Heart left ventricle (tissue), 16 donors: Measurements from ENCODE around the gene KPNA4. TPM values are rescaled to one million over a fixed set of nuclear protein-coding genes. Genes with fewer than 3 reads are reported as not detected.

Experiments used
- ATAC-seq, 4 donors: fragments of 200-7000 bp; cut with Tn5 transposase; one replicate each; pipeline ENCODE4 v1.9.1; 2020 to 2022; ENCODE audit warnings: moderate library complexity in 4 of 4, mild to moderate bottlenecking in 3 of 4, moderate number of reproducible peaks in 1 of 4
- DNase-seq, 5 donors: peaks; one replicate each; pipeline ENCODE4 v3.0.0-alpha.2; 2020
- H3K27ac ChIP-seq, 12 donors: fragments of 200-600 bp; sonication (generic) in 4 of 12; one replicate each; pipeline versions ENCODE4 v1.5.0 to v1.8.0; 2016 to 2022; ENCODE audit warnings: mild to moderate bottlenecking in 2 of 12
- H3K27me3 ChIP-seq, 9 donors: fragments of 200-600 bp; sonication (generic) in 2 of 9; one replicate each; pipeline versions ENCODE4 v1.5.1 to v1.8.0; 2016 to 2022; ENCODE audit warnings: mild to moderate bottlenecking in 3 of 9
- H3K36me3 ChIP-seq, 9 donors: fragments of 200-600 bp; sonication (generic) in 2 of 9; one replicate each; pipeline versions ENCODE4 v1.5.0 to v1.8.0; 2018 to 2022; ENCODE audit warnings: mild to moderate bottlenecking in 2 of 9
- H3K4me1 ChIP-seq, 12 donors: fragments of 200-600 bp; sonication (generic) in 4 of 12; one replicate each; pipeline versions ENCODE4 v1.5.0 to v1.8.0; 2016 to 2022; ENCODE audit warnings: mild to moderate bottlenecking in 3 of 12
- H3K4me3 ChIP-seq, 12 donors: fragments of 200-600 bp; sonication (generic) in 4 of 12; one replicate each; pipeline versions ENCODE4 v1.5.0 to v1.8.0; 2017 to 2022; ENCODE audit warnings: mild to moderate bottlenecking in 9 of 12, moderate library complexity in 4 of 12
- H3K9me3 ChIP-seq, 12 donors: fragments of 200-600 bp; sonication (generic) in 4 of 12; one replicate each; pipeline versions ENCODE4 v1.5.0 to v1.8.0; 2016 to 2022; ENCODE audit warnings: mild to moderate bottlenecking in 1 of 12
- POLR2A ChIP-seq, 2 donors: fragments of 450-650 bp; IDR thresholded peaks; one replicate each; pipeline ENCODE4 v1.6.1; 2017; ENCODE audit warnings: antibody characterized with exemption in 2 of 2, mild to moderate bottlenecking in 2 of 2, moderate library complexity in 2 of 2
- WGBS, 4 donors: extraction: QIAGEN DNeasy Blood & Tissue Kit in 2 of 4; methylation state at CpG; one replicate each; pipeline versions ENCODE4 v1.1.5 to v1.1.7; 2013 to 2018; 5-methylcytosine and 5-hydroxymethylcytosine counted together
- intact Hi-C, 10 donors: fragments of 100-400 bp; cut with DNase I; formaldehyde crosslinking; loops; one replicate each; pipeline versions ENCODE4 v1.11.1 to v1.14.2; 2022
- polyA plus RNA-seq, 2 donors: library from polyadenylated mRNA; stranded (reverse); fragments of 200-250 nt; gene quantifications; one replicate each; pipeline ENCODE4 v1.2.3, GENCODE V29; 2013
- total RNA-seq, 9 donors: library from RNA; depleted of rRNA in 2 of 9; stranded (reverse); fragments of >200 nt in 2 of 9; fragmentation: NEBNext Ultra II Directional in 3 of 9; extraction: Animal tissue kit (Norgen Biotek cat#: 25700) in 3 of 9; gene quantifications; one replicate each; pipeline versions ENCODE4 v1.1.0 to v1.2.4, GENCODE V29; 2016 to 2023
- TF ChIP-seq, protein P1 (sequence below), 12 donors: fragments of 200-600 bp; sonication (generic) in 4 of 12; IDR thresholded peaks; one replicate each; pipeline versions ENCODE4 v1.5.0 to v1.8.0; 2018 to 2022; ENCODE audit warnings: antibody characterized with exemption in 12 of 12, mild to moderate bottlenecking in 5 of 12
- donor health status: ischemic (EF 13 %, LVEDD 7.1; RV severe dilation, severe dysfunction).
- donor health status: healthy with polysubstance abuse.
- donor health status: DM: no; HTN: yes; CAD: no.
- donor health status: DM: no; HTN: no; CAD: no.
- donor health status: ischemic (EF 25% LVEDD 6.9; RV normal size, moderate dysfunction).
- donor health status: ischemic (EF 25% LVEDD 5.7; RV mildly dilated, moderate dysfunction).
- donor health status: healthy.
- donor health status: DM: yes; HTN: yes; CAD: no.
- donor health status: ischemic (EF 35%, LVEDD 5.7; RV mildly dilated, moderate dysfunction).
- donor health status: nonischemic (EF 11% LVEDD 7.7; RV severe dilation, severe dysfunction).
- donor health status: DM: yes; HTN: yes; CAD: no.
- donor health status: PGD.
- donor health status: ischemic (EF 29% LVEDD 5.4; RV normal size, mild dysfunction).
- donor health status: nonischemic (EF 23%, LVEDD 6.1; RV moderate dilation, normal function).

The KPNA4 gene
- total and polyA plus RNA-seq, 11 donors = 29.1 to 198 (median 128) TPM

- Histone ChIP-seq H3K27ac (no peak overlapping the region), H3K27me3 (peaks cover 0 to 24% (median 8%) of the 10 kb centered on the region in 9 donors), H3K36me3 (no peaks in the 10 kb centered on the region), H3K9me3 (peaks cover 0 to 7% (median 0%) of the 10 kb centered on the region in 12 donors), H3K4me3 (no peak overlapping the region), H3K4me1 (peaks cover 0 to 19% (median 8%) of the 10 kb centered on the region in 12 donors)
- DNase-seq = peak in 1 of 5 donors; percentile 48
- no peak for ATAC-seq
- WGBS, 4 donors = 95 to 100% (median 98%) methylated on average over 13 of the region's 13 CpGs
- no peak for TF ChIP-seq POLR2A (IDR thresholded peaks at IDR 0.05)
- TF ChIP-seq, protein P1, sequence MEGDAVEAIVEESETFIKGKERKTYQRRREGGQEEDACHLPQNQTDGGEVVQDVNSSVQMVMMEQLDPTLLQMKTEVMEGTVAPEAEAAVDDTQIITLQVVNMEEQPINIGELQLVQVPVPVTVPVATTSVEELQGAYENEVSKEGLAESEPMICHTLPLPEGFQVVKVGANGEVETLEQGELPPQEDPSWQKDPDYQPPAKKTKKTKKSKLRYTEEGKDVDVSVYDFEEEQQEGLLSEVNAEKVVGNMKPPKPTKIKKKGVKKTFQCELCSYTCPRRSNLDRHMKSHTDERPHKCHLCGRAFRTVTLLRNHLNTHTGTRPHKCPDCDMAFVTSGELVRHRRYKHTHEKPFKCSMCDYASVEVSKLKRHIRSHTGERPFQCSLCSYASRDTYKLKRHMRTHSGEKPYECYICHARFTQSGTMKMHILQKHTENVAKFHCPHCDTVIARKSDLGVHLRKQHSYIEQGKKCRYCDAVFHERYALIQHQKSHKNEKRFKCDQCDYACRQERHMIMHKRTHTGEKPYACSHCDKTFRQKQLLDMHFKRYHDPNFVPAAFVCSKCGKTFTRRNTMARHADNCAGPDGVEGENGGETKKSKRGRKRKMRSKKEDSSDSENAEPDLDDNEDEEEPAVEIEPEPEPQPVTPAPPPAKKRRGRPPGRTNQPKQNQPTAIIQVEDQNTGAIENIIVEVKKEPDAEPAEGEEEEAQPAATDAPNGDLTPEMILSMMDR (IDR thresholded peaks at IDR 0.05) = no peak
- intact Hi-C loops = no loop called here
Measured at GRCh38 chr3:160446522-160447056, 118.8 kb downstream of the KPNA4 start.

DNA sequence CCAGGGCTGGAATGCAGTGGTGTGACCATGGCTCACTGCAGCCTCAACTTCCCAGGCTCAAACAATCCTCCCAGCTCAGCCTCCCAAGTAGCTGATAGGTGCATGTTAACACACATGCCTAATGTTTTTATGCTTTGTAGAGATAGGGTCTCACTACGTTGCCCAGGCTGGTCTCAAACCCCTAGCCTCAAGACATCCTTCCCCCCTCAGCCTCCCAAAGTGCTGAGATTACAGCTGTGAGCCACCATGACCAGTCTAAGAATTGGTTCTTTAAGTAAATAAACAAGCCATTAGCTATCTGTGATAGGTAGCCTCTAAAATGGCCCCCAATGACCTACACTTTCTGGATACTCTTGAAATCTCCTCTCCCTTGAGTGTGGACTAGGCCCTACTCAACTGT, 119.5 kb downstream of the KPNA4 start:
- ATAC-seq (no peak), DNase-seq (no peak)
- no peaks in the 10 kb centered on the region for H3K36me3 ChIP-seq
- H3K27ac ChIP-seq = no peak overlapping the region
- TF ChIP-seq, protein P1 (IDR thresholded peaks at IDR 0.05) = no peak
- no peak for TF ChIP-seq POLR2A (IDR thresholded peaks at IDR 0.05)
- H3K27me3 ChIP-seq = peaks cover 0 to 24% (median 8%) of the 10 kb centered on the region in 9 donors
- peaks cover 0 to 19% (median 8%) of the 10 kb centered on the region in 12 donors for H3K4me1 ChIP-seq
- WGBS, 4 donors = 91 to 100% (median 97%) methylated on average over 1 of the region's 1 CpG
- H3K4me3 ChIP-seq = no peak overlapping the region
- intact Hi-C loops = no loop called here
- H3K9me3 ChIP-seq = peaks cover 0 to 7% (median 0%) of the 10 kb centered on the region in 12 donors

Other genes starting within 250 kb of the KPNA4 start
- gene IFT80, start 166.3 kb downstream of the KPNA4 start, total RNA-seq = 10 to 100 TPM in 6 of 9 donors, 1 to 10 TPM in 3; 6.8 to 18.6 (median 10.6) TPM
- 1 to 10 TPM; 6.2 to 6.4 TPM for gene IFT80, start 166.3 kb downstream of the KPNA4 start, polyA plus RNA-seq
- gene SMC4, start 165.9 kb downstream of the KPNA4 start, total RNA-seq = 10 to 100 TPM; 15.1 to 27.3 (median 18.4) TPM
- gene SMC4, start 165.9 kb downstream of the KPNA4 start, polyA plus RNA-seq = 10 to 100 TPM; 14.0 to 18.7 TPM
- gene TRIM59, start 115.8 kb downstream of the KPNA4 start, total RNA-seq = 1 to 10 TPM in 2 of 9 donors, under 1 TPM in 7; 0.16 to 3.1 (median 0.60) TPM
- gene TRIM59, start 115.8 kb downstream of the KPNA4 start, polyA plus RNA-seq = under 1 TPM; 0.27 to 0.32 TPM
- not detected for gene ARL14, start 111.6 kb upstream of the KPNA4 start, total RNA-seq
- gene ARL14, start 111.6 kb upstream of the KPNA4 start, polyA plus RNA-seq = not detected
- gene PPM1L, start 190.7 kb upstream of the KPNA4 start, total RNA-seq = 10 to 100 TPM; 31.4 to 89.6 (median 45.9) TPM
- 10 to 100 TPM in 1 of 2 donors, 1 to 10 TPM in 1; 6.2 to 14.9 TPM for gene PPM1L, start 190.7 kb upstream of the KPNA4 start, polyA plus RNA-seq